ENCODE results near the gene CD81.

Gene CD81

GRCh38 chr11:2408671-2409070 lies 31.6 kb downstream of the CD81 start:
- DNase-seq, result no peak

GRCh38 chr11:2409126-2409525 lies 32.0 kb downstream of the CD81 start:
- no peak for DNase-seq

DNA sequence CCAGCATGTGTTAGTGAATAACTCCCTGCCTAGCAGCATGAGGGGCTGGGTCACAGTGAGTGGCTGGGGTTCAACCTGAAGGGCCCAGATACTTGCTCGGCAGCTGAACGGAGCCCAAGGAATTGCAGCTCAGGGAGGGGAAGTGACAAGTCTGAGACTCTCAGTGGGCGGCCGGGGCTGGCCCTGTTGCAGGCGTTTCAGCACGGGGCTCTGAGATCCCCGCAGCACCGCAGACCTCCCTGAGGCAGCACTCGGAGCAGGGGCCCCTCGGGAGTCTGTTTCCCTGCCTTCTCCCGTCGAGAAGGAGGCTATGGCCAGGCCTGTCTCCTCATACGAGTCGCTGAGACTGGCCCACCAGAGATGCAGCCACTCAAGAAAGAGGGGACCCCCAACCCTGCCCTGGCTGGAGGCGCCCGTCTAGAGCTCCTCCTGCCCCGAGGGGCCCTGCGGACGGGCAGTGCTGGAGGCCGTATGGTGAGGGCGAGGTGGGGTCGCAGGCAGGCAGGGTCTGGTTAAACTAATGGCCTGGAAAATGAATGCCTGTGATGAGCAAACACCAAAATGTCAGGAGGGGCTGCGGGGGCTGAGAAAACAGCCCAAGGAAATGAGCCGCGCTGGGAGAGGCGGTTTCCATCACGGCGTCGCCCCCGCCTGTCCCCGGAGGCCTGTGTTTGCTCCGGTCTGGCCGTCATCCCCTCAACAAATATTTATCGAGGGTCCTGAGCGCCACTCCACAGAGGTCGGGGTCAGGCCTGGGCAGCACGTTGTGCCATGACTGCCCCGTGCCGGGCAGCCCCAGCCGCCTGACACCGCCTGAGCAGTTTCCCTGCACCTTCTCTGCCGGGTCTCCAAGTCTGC lies 32.7 kb downstream of the CD81 start:
- no peak for DNase-seq

GRCh38 chr11:2410616-2411015 lies 33.5 kb downstream of the CD81 start:
- no peak for DNase-seq

DNA sequence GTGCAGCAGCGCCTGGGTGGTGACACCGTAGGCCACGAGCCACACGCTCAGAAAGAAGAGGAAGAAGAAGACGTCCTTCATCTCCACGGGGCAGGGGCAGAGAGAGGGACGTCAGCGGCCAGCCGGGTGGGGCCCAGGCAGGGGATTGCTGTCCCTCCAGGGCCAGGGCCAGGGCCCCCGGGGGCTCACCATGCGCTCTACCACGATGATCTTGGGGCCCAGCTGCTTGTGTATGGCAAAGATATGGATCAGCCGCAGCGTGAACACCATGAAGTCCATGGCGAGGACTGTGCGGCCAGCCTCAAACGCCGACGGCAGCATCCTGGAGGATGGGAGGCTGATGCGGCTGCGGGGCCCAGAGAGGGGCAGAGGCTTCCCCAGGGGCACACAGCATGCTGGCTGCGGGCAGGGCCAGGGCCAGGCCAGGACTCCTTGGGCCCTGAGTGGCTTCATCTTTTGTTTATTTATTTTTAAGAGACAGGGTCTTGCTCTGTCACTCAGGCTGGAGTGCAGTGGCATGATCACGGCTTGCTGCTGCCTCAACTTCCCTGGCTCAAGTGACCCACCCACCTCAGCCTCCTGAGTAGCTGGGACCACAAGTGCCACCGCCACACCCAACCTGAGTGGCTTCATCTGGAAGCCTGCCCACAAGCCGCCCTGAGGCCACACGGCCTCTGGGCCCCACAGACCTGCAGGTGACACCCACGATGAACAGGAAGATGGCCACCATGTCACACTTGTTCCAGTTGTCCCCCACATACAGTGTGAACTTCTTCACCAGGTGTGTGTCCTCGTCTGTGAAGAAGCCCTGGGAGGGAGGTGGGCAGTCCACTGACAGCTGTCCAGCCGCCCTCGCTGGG lies 34.6 kb downstream of the CD81 start:
- no peak for DNase-seq

DNA sequence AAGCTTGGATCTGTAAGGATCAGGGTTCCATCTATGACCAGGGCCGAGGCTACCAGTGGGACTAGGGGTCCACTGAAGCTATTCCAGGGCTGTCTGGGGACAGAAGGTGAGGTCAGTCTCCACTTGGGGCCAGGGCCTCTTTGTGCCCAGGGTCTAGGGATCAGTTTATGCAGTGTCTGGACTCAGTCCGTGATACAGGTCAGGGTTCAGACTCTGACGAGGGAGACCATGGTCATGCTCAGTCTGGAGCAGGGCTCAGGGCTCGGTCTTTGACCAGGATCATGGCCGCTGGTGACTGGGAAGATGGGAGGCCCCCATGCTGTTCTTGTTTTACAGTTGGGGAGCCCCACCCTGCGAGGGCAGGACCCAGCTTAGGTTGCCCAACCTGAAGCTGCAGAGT lies 35.2 kb downstream of the CD81 start:
- no peak for DNase-seq

DNA sequence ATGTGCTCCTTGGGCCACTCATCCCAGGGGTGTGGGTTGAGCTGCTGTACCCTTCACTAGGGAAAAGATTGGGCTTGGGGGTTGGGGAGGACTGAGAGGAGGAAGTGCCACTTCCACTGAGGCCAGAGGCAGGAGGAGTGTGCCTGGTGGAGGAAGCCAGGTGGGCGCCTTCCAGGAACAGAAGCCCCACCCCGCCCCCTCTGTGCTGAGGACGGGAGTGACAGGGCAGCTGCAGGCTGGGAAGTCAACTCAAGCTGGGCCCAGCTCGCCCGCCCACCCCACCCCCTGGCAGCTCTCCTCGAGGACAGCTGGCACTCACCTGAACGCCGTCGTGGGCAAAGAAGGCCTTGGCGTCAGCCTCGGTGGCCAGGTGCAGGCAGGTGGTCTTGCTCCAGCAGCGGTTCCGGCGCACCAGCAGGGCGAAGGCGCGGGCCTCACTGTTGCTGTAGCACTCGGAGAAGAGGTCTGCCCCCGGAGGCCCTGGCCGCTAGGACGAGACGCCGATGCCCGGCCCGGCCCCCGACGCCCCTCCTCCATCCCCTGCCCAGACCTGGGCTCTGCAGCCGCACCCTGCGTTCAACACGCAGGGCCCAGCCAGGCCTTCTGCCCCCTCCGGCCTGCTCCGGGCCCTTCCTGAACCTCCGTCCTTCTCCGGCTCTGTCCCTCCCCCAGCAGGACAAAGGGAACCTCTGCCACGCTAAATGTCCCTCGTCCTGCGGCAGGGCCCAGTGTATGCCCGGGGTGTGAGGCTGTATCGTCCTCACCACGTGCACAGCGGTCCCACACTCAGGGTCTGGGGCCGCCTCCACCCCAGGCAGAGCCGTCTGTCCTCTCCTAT lies 36.9 kb downstream of the CD81 start:
- no peak for DNase-seq

GRCh38 chr11:2414616-2415015 lies 37.5 kb downstream of the CD81 start:
- no peak for DNase-seq

GRCh38 chr11:2415171-2415570 lies 38.1 kb downstream of the CD81 start:
- DNase-seq, result no peak

DNA sequence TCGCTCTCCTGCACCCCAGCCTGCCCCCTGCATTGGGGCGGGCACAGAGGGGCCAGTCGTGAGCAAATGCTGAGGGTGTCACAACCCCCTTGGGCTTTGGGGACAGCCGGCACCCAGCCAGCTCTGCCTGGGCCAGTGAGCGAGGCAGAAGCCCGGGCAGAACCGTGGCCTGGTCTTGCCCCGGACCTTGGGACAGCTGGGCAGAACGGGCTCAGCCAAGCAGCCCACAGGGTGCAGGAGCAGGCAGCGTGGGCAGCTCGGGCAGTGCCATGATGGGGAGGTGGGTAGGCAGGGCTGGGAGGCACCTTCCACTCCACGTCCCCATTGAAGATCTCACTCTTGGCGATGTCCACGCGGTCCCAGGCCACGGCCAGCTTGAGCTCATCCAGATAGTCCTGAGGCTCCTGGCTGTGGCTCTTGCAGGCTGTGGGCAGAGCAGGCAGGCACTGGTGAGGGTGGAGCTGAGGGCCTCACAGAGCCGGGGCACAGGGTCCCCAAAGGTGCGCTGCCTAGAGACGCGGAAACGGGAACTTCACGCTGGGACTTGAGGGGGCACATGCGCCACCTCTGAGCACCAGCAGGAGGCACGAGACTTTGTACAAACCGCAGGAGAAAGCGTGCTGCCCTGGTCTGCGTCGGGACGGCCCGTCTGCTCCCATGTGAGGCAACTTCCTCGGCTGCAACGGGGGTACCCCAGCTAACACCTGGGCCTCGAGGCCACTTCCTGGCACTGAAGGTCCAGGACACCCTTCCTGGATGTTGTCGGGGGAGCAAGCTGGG lies 38.7 kb downstream of the CD81 start:
- no peak for DNase-seq

- no peak for DNase-seq
These were observed 39.7 kb downstream of the CD81 start for GRCh38 chr11:2416765-2417164.

DNA sequence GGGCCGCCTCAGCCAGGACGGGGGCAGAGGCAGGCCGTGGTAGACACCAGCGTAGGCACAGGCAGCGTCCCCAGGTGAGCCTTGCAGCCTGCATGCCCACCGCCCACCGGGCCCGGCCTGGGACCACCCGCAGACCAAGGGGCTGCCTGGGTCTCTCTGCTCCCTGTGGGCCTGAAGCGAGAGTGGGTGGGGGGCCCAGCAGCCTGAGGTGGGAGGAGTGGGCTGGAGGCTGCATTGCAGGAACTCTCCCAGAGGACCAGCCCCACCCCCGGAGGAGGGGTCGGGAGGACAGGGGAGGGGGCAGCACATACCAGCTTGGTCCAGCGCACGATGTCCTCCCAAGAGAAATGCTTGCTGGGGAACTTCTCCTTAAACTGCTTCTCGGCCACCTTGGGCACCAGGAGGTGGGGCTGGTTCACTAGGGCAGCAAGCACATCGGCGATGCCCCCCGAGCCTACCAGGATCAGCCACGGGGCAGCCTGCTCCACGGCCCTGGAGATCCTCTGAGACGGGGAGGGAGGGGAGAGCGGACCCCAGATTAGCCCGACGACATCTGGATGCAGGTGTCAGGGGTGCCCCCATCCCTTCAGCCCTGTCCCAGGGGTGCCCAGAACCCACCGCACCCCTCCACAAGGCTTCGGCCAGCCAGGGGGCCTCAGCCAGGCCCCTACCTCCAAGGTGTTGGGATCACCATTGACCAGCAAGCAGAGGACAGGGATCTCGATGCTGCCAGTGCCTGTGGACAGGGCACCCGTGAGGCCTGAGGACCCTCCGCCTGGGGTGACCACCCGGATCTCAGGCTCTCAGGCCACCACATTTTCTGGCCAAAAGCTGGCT lies 41.0 kb downstream of the CD81 start:
- DNase-seq, result no peak

- no peak for DNase-seq
These were observed 41.7 kb downstream of the CD81 start for GRCh38 chr11:2418693-2419360.

GRCh38 chr11:2419638-2420501 lies 42.8 kb downstream of the CD81 start:
- DNase-seq, result no peak

DNA sequence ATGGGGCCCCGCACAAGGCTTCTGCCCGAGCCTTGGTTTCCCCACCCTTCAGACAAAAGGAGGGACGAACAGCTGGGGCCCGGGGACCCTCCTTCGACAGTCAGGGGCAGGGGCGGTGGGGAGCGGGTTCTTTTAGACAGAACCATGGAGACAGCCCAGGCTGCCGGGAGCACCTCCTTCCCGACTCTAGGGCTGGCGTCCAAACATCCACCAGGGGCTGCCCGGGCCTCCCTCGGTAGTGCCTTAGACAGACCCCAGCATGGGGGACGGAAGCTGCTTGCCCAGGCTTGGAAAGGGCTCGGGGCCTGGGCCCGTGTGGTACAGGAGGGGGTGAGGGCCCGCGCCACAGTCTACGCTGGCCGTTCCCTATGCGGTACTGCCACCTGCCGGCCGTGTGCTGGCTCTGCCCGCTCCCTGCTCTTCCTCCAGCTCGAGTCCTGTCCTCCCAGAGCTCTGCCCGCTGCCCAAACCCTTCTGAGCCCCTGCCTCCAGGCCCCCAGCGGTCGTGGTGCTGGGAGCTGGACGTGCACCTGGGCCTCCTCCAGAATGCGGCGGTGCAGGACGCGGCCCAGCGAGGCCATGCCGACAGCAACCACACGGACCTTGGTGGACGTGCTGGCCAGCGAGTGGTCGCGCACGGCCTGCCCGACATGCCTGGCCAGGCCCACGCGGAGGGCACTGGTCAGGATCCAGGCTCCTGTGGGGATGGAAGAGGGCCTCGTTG lies 43.6 kb downstream of the CD81 start:
- no peak for DNase-seq

- no peak for DNase-seq
These were observed 44.3 kb downstream of the CD81 start for GRCh38 chr11:2421226-2421994.

- no peak for DNase-seq
These were observed 44.9 kb downstream of the CD81 start for GRCh38 chr11:2421996-2422395.

GRCh38 chr11:2422461-2423156 lies 45.5 kb downstream of the CD81 start:
- DNase-seq, result no peak
